Fibroblast of skin of scalp (primary cell): ENCODE measurements around the gene EPHA5.

Experiments
- DNase-seq: peaks from one replicate; pipeline ENCODE4 v3.0.0-alpha.2; 2013

Gene EPHA5

GRCh38 chr4:65495439-65495838 is 174.8 kb downstream of the EPHA5 start:
- no peak for DNase-seq

GRCh38 chr4:65482410-65482809 is 187.9 kb downstream of the EPHA5 start:
- peak; percentile 56 for DNase-seq

- DNase-seq = no peak
These were observed 197.8 kb downstream of the EPHA5 start for GRCh38 chr4:65472531-65472930.

- no peak for DNase-seq
These were observed 203.1 kb downstream of the EPHA5 start for GRCh38 chr4:65467068-65467680.

GRCh38 chr4:65461781-65462180 is 208.5 kb downstream of the EPHA5 start:
- DNase-seq = no peak

- DNase-seq = no peak
These were observed 213.3 kb downstream of the EPHA5 start for GRCh38 chr4:65457011-65457410.

- no peak for DNase-seq
These were observed 213.7 kb downstream of the EPHA5 start for GRCh38 chr4:65456579-65456978.

GRCh38 chr4:65453398-65453797 is 216.9 kb downstream of the EPHA5 start:
- no peak for DNase-seq

- no peak for DNase-seq
These were observed 219.4 kb downstream of the EPHA5 start for GRCh38 chr4:65450899-65451298.

GRCh38 chr4:65437102-65437501 is 233.2 kb downstream of the EPHA5 start:
- peak; percentile 5 for DNase-seq

GRCh38 chr4:65422109-65422508 is 248.2 kb downstream of the EPHA5 start:
- no peak for DNase-seq

GRCh38 chr4:65420036-65420435 is 250.3 kb downstream of the EPHA5 start:
- DNase-seq = no peak

GRCh38 chr4:65416891-65417290 is 253.4 kb downstream of the EPHA5 start:
- peak; percentile 51 for DNase-seq

- no peak for DNase-seq
These were observed 262.8 kb downstream of the EPHA5 start for GRCh38 chr4:65407483-65407882.

- no peak for DNase-seq
These were observed 269.2 kb downstream of the EPHA5 start for GRCh38 chr4:65401083-65401482.

GRCh38 chr4:65399084-65399483 is 271.2 kb downstream of the EPHA5 start:
- DNase-seq = no peak

GRCh38 chr4:65393078-65393477 is 277.2 kb downstream of the EPHA5 start:
- no peak for DNase-seq

GRCh38 chr4:65392488-65392887 is 277.8 kb downstream of the EPHA5 start:
- no peak for DNase-seq

- no peak for DNase-seq
These were observed 278.5 kb downstream of the EPHA5 start for GRCh38 chr4:65391814-65392213.

- DNase-seq = no peak
These were observed 278.9 kb downstream of the EPHA5 start for GRCh38 chr4:65391382-65391781.

- no peak for DNase-seq
These were observed 283.4 kb downstream of the EPHA5 start for GRCh38 chr4:65386927-65387326.

- DNase-seq = peak; percentile 79
These were observed 286.5 kb downstream of the EPHA5 start for GRCh38 chr4:65383589-65384305.

- no peak for DNase-seq
These were observed 288.6 kb downstream of the EPHA5 start for GRCh38 chr4:65381648-65382047.

- DNase-seq = no peak
These were observed 299.6 kb downstream of the EPHA5 start for GRCh38 chr4:65370709-65371108.

- peak; percentile 38 for DNase-seq
These were observed 303.0 kb downstream of the EPHA5 start for GRCh38 chr4:65367306-65367705.
